Liver (tissue), 9 donors: ENCODE data around the gene LHFPL3. TPM values are rescaled to one million over a fixed set of nuclear protein-coding genes. Genes with fewer than 3 reads are reported as not detected.

ENCODE experiments used
- DNase-seq: peaks from one replicate; pipeline ENCODE4 v3.0.0-alpha.2; 2017; ENCODE audit warnings: low spot score
- H3K27ac ChIP-seq, 2 donors: one replicate each; pipeline ENCODE4 v1.7.0; 2013; ENCODE audit warnings: inconsistent platforms in 2 of 2, low read length in 2 of 2, control low read depth in 1 of 2, low read depth in 1 of 2, mild to moderate bottlenecking in 1 of 2
- H3K27me3 ChIP-seq, 4 donors: one replicate each; pipeline versions ENCODE4 v1.6.1 to v1.7.0; 2013; ENCODE audit warnings: low read length in 3 of 4, inconsistent platforms in 1 of 4, mild to moderate bottlenecking in 1 of 4, moderate library complexity in 1 of 4; ENCODE audit not compliant: control insufficient read depth in 4 of 4, insufficient read depth in 4 of 4
- H3K36me3 ChIP-seq, 4 donors: one replicate each; pipeline versions ENCODE4 v1.6.1 to v1.7.0; 2013; ENCODE audit warnings: low read length in 3 of 4, mild to moderate bottlenecking in 3 of 4, low read depth in 1 of 4, moderate library complexity in 1 of 4; ENCODE audit not compliant: control insufficient read depth in 4 of 4, insufficient read depth in 3 of 4
- H3K4me1 ChIP-seq, 4 donors: one replicate each; pipeline versions ENCODE4 v1.6.1 to v1.7.0; 2013; ENCODE audit warnings: low read length in 3 of 4, mild to moderate bottlenecking in 3 of 4, moderate library complexity in 1 of 4; ENCODE audit not compliant: control insufficient read depth in 4 of 4, insufficient read depth in 4 of 4
- H3K4me3 ChIP-seq, 3 donors: one replicate each; pipeline versions ENCODE4 v1.6.1 to v1.7.0; 2013; ENCODE audit warnings: low read length in 3 of 3, control low read depth in 1 of 3, low read depth in 1 of 3, mild to moderate bottlenecking in 1 of 3
- H3K9ac ChIP-seq, 2 donors: one replicate each; pipeline ENCODE4 v1.7.0; 2013; ENCODE audit warnings: low read length in 2 of 2, mild to moderate bottlenecking in 2 of 2, moderate library complexity in 2 of 2, control low read depth in 1 of 2, low read depth in 1 of 2
- H3K9me3 ChIP-seq, 4 donors: one replicate each; pipeline versions ENCODE4 v1.6.1 to v1.7.0; 2013; ENCODE audit warnings: low read length in 3 of 4; ENCODE audit not compliant: control insufficient read depth in 4 of 4
- CTCF ChIP-seq: fragments of 150-350 bp; IDR thresholded peaks from 2 replicates; pipeline ENCODE4 v1.5.1; 2017; ENCODE audit warnings: improper control_type of control experiment, low read depth, low read length; ENCODE audit not compliant: missing input control
- EGR1 ChIP-seq, 2 donors: IDR thresholded peaks; 2 replicates each; pipeline ENCODE4 v1.6.1; 2016 to 2018; ENCODE audit warnings: antibody characterized with exemption in 2 of 2, low read depth in 2 of 2
- FOXA1 ChIP-seq: IDR thresholded peaks from 2 replicates; pipeline ENCODE4 v1.6.1; 2016; ENCODE audit warnings: antibody characterized with exemption
- FOXA2 ChIP-seq: IDR thresholded peaks from 2 replicates; pipeline ENCODE4 v1.6.1; 2016; ENCODE audit warnings: antibody characterized with exemption
- GABPA ChIP-seq, 2 donors: IDR thresholded peaks in 1 of 2; conservative IDR thresholded peaks in 1 of 2; 2 replicates each; pipeline ENCODE4 v1.6.1; 2016; ENCODE audit warnings: antibody characterized with exemption in 2 of 2, mild to moderate bottlenecking in 1 of 2, moderate library complexity in 1 of 2
- HNF4A ChIP-seq, 2 donors: conservative IDR thresholded peaks; 2 replicates each; pipeline ENCODE4 v1.6.1; 2016; ENCODE audit warnings: antibody characterized with exemption in 2 of 2, mild to moderate bottlenecking in 2 of 2
- HNF4G ChIP-seq: IDR thresholded peaks from 2 replicates; pipeline ENCODE4 v1.6.1; 2016; ENCODE audit warnings: antibody characterized with exemption
- MAX ChIP-seq: IDR thresholded peaks from 2 replicates; pipeline ENCODE4 v1.6.1; 2016; ENCODE audit warnings: antibody characterized with exemption
- RAD21 ChIP-seq, 2 donors: IDR thresholded peaks; 2 replicates each; pipeline ENCODE4 v1.6.1; 2016; ENCODE audit warnings: antibody characterized with exemption in 2 of 2, mild to moderate bottlenecking in 2 of 2
- RXRA ChIP-seq, 2 donors: IDR thresholded peaks; 2 replicates each; pipeline ENCODE4 v1.6.1; 2017 to 2018; ENCODE audit warnings: antibody characterized with exemption in 2 of 2, mild to moderate bottlenecking in 1 of 2
- SP1 ChIP-seq: IDR thresholded peaks from 2 replicates; pipeline ENCODE4 v1.6.1; 2018; ENCODE audit warnings: antibody characterized with exemption, mild to moderate bottlenecking
- TAF1 ChIP-seq: conservative IDR thresholded peaks from 2 replicates; pipeline ENCODE4 v1.6.1; 2016; ENCODE audit warnings: antibody characterized with exemption, mild to moderate bottlenecking
- YY1 ChIP-seq: IDR thresholded peaks from 2 replicates; pipeline ENCODE4 v1.6.1; 2016; ENCODE audit warnings: antibody characterized with exemption, mild to moderate bottlenecking
- ZBTB33 ChIP-seq: IDR thresholded peaks from 2 replicates; pipeline ENCODE4 v1.6.1; 2016; ENCODE audit warnings: antibody characterized with exemption
- WGBS: extraction: QIAGEN DNeasy Blood & Tissue Kit; methylation state at CpG from one replicate; pipeline ENCODE4 v1.1.7; 2013; 5-methylcytosine and 5-hydroxymethylcytosine counted together
- polyA plus RNA-seq, 2 donors: library from polyadenylated mRNA; stranded (reverse) in 1 of 2; unstranded in 1 of 2; fragments of 200-250 nt in 1 of 2; fragments of >200 nt in 1 of 2; fragmentation: Nextera tagmentation in 1 of 2; extraction: Ambion mirVana in 1 of 2; gene quantifications; one replicate each; pipeline versions ENCODE4 v1.2.1 to v1.2.3, GENCODE V29; 2013 to 2015
- total RNA-seq, 2 donors: library from RNA; depleted of rRNA; stranded (reverse); fragments of >200 nt; gene quantifications; one replicate each; pipeline ENCODE4 v1.2.3, GENCODE V29; 2014
- TF ChIP-seq, protein P1 (sequence below): IDR thresholded peaks from 2 replicates; pipeline ENCODE4 v1.6.1; 2016; ENCODE audit warnings: antibody characterized with exemption
- TF ChIP-seq, protein P2 (sequence below): IDR thresholded peaks from 2 replicates; pipeline ENCODE4 v1.6.1; 2016; ENCODE audit warnings: antibody characterized with exemption, mild to moderate bottlenecking
- donor health status: healthy.
- donor health status: healthy.
- donor health status: healthy.
- donor health status: healthy.
- donor health status: healthy.

LHFPL3 gene
- total and polyA plus RNA-seq, 4 donors = not detected

- H3K27ac ChIP-seq = no peak overlapping the region
- no peak for TF ChIP-seq EGR1 (IDR thresholded peaks at IDR 0.05; ENCODE audit: low read depth in 2 of 2)
- no peak for TF ChIP-seq SP1
- H3K9ac ChIP-seq = no peak overlapping the region
- H3K27me3 ChIP-seq = no peaks in the 10 kb centered on the region
- 77% methylated on average over 5 of the region's 5 CpGs for WGBS
- no peaks in the 10 kb centered on the region for H3K9me3 ChIP-seq
- DNase-seq = no peak
- no peak overlapping the region for H3K4me3 ChIP-seq
- H3K4me1 ChIP-seq = peaks cover 0 to 7% (median 4%) of the 10 kb centered on the region in 4 donors
- no peaks in the 10 kb centered on the region for H3K36me3 ChIP-seq
Measured at GRCh38 chr7:104926601-104927041, 598.2 kb downstream of the LHFPL3 start.

DNA sequence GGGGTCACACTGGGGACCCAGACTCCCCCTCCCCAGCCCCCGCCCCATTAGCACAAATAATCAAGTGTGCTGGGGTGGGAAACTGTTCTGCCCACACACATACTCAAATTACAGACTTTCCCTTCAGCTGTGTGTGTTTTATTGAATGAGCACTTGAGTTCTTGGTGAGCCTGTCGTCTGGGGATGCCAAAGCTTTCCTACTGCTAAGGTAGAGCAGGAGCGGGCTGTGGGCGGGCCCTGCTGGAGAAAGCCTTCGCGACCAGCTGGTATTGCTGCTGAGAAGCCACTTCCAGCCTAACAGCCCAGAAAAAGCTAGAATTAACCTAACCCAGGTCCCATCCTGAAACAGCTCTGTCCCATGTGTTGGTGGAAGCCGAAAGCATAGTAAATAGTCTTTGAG, 598.7 kb downstream of the LHFPL3 start:
- Histone ChIP-seq H3K9ac (no peak overlapping the region), H3K9me3 (no peaks in the 10 kb centered on the region), H3K27me3 (no peaks in the 10 kb centered on the region), H3K4me1 (peaks cover 0 to 7% (median 4%) of the 10 kb centered on the region in 4 donors), H3K36me3 (no peaks in the 10 kb centered on the region), H3K27ac (no peak overlapping the region), H3K4me3 (no peak overlapping the region)
- DNase-seq = no peak
- TF ChIP-seq, protein P1, sequence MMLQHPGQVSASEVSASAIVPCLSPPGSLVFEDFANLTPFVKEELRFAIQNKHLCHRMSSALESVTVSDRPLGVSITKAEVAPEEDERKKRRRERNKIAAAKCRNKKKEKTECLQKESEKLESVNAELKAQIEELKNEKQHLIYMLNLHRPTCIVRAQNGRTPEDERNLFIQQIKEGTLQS = no peak
- no peak for TF ChIP-seq FOXA2
- no peak for TF ChIP-seq RAD21 (IDR thresholded peaks at IDR 0.05)
- no peak for TF ChIP-seq RXRA (IDR thresholded peaks at IDR 0.05)
- no peak for TF ChIP-seq TAF1
- TF ChIP-seq SP1 = no peak
- TF ChIP-seq CTCF = no peak
- TF ChIP-seq HNF4G = no peak
- WGBS = 82% methylated on average over 7 of the region's 7 CpGs

DNA sequence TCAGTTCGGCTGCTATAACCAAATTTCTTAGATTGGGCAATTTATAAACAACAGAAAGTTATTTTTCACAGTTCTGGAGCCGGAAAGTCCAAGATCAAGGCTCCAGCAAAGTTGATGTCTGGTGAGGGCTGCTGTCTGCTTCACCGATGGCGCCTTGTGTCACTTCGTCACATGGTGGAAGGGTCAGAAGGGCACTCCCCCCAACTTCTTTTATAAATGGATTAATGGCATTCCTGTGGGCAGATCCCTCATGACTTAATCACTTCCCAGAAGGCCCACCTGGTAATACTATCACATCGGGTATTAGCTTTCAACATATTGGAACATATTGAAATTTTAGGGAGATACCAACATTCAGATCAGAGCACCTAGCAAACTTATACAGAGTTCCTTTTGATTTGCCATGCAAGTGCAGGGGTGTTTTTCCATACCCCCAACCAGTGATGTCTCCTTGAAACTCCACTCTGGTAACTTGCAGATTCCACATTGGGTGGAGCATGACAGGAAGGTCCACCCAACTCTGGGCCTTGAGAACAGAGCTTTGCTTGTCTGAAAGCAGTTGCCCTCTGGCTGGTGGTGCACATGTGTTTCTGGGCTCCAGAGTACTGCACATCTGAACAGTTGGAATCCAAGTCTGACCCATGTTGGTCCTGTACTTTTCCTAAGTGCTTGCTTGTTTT, 600.5 kb downstream of the LHFPL3 start:
- Histone ChIP-seq H3K9ac (no peak overlapping the region), H3K4me3 (no peak overlapping the region), H3K27me3 (no peaks in the 10 kb centered on the region), H3K36me3 (no peaks in the 10 kb centered on the region), H3K27ac (no peak overlapping the region), H3K4me1 (no peaks in the 10 kb centered on the region), H3K9me3 (no peaks in the 10 kb centered on the region)
- DNase-seq = no peak
- 98% methylated on average over 6 of the region's 6 CpGs for WGBS
- TF ChIP-seq RAD21 (IDR thresholded peaks at IDR 0.05) = no peak
- no peak for TF ChIP-seq GABPA (IDR thresholded peaks at IDR 0.05 in 1 of 2, conservative IDR thresholded peaks at IDR 0.05 in 1 of 2)
- TF ChIP-seq CTCF = no peak
- TF ChIP-seq FOXA1 = no peak
- TF ChIP-seq MAX = no peak
- no peak for TF ChIP-seq ZBTB33
- TF ChIP-seq, protein P2, sequence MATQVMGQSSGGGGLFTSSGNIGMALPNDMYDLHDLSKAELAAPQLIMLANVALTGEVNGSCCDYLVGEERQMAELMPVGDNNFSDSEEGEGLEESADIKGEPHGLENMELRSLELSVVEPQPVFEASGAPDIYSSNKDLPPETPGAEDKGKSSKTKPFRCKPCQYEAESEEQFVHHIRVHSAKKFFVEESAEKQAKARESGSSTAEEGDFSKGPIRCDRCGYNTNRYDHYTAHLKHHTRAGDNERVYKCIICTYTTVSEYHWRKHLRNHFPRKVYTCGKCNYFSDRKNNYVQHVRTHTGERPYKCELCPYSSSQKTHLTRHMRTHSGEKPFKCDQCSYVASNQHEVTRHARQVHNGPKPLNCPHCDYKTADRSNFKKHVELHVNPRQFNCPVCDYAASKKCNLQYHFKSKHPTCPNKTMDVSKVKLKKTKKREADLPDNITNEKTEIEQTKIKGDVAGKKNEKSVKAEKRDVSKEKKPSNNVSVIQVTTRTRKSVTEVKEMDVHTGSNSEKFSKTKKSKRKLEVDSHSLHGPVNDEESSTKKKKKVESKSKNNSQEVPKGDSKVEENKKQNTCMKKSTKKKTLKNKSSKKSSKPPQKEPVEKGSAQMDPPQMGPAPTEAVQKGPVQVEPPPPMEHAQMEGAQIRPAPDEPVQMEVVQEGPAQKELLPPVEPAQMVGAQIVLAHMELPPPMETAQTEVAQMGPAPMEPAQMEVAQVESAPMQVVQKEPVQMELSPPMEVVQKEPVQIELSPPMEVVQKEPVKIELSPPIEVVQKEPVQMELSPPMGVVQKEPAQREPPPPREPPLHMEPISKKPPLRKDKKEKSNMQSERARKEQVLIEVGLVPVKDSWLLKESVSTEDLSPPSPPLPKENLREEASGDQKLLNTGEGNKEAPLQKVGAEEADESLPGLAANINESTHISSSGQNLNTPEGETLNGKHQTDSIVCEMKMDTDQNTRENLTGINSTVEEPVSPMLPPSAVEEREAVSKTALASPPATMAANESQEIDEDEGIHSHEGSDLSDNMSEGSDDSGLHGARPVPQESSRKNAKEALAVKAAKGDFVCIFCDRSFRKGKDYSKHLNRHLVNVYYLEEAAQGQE = no peak
- TF ChIP-seq TAF1 = no peak
- TF ChIP-seq RXRA (IDR thresholded peaks at IDR 0.05) = no peak
- TF ChIP-seq FOXA2 = no peak
- no peak for TF ChIP-seq HNF4G
- TF ChIP-seq SP1 = no peak
- TF ChIP-seq, protein P1 = no peak
- no peak for TF ChIP-seq YY1
- TF ChIP-seq HNF4A (conservative IDR thresholded peaks at IDR 0.05) = no peak
